HG02852 (cell line): ENCODE measurements around the gene CREB3L4.
"Not testable (repeated sequence)": the region's sequence is repeated elsewhere in the genome, so short reads cannot be mapped to it uniquely, and the experiment has no call there.

Experiments
- ATAC-seq: cut with Tn5 transposase; IDR thresholded peaks from one replicate; pipeline ENCODE4 v1.9.1; 2021; ENCODE audit warnings: mild to moderate bottlenecking, moderate library complexity; ENCODE audit not compliant: unreplicated experiment

The CREB3L4 gene

GRCh38 chr1:153958111-153958960 lies 9.4 kb upstream of the CREB3L4 start, which contains the start of gene CRTC2:
CRTC2 (minus strand) TSS chr1:153958612; CDS start chr1:153958497, 115 bp downstream.
- peak; percentile 76 for ATAC-seq

- ATAC-seq = no peak
These were observed 8.8 kb upstream of the CREB3L4 start for GRCh38 chr1:153958961-153959260.

- ATAC-seq = no peak
These were observed 8.2 kb upstream of the CREB3L4 start for GRCh38 chr1:153959454-153959853.

GRCh38 chr1:153960206-153960605 lies 7.5 kb upstream of the CREB3L4 start:
- no peak for ATAC-seq

GRCh38 chr1:153961421-153961820 lies 6.3 kb upstream of the CREB3L4 start:
- no peak for ATAC-seq

- no peak for ATAC-seq
These were observed 5.3 kb upstream of the CREB3L4 start for GRCh38 chr1:153962088-153963029.

GRCh38 chr1:153963030-153963849 lies 4.5 kb upstream of the CREB3L4 start, which contains the start of gene SLC39A1:
SLC39A1 (minus strand) TSS chr1:153963537; CDS start chr1:153962715, 822 bp downstream.
- ATAC-seq = peak; percentile 51

- peak; percentile 5 for ATAC-seq
These were observed 3.8 kb upstream of the CREB3L4 start for GRCh38 chr1:153963850-153964331.

- ATAC-seq = no peak
These were observed 280 bp downstream of the CREB3L4 start for GRCh38 chr1:153968000-153968363.

GRCh38 chr1:153968408-153968807 lies 706 bp downstream of the CREB3L4 start:
- ATAC-seq = no peak

GRCh38 chr1:153968972-153969371 lies 1.3 kb downstream of the CREB3L4 start:
- ATAC-seq = no peak

GRCh38 chr1:153970346-153970745 lies 2.6 kb downstream of the CREB3L4 start:
- no peak for ATAC-seq

GRCh38 chr1:153973071-153973470 lies 5.4 kb downstream of the CREB3L4 start:
- no peak for ATAC-seq

GRCh38 chr1:153973525-153973924 lies 5.8 kb downstream of the CREB3L4 start:
- ATAC-seq = no peak

- ATAC-seq = peak; percentile 23
These were observed 9.1 kb downstream of the CREB3L4 start for GRCh38 chr1:153976819-153977249.

GRCh38 chr1:153977250-153978240 lies 9.8 kb downstream of the CREB3L4 start, which contains the start of gene JTB:
JTB (minus strand) TSS chr1:153977674; CDS start chr1:153977252, 422 bp downstream.
- ATAC-seq = peak; percentile 83

GRCh38 chr1:153978274-153978909 lies 10.7 kb downstream of the CREB3L4 start:
- ATAC-seq = no peak

- ATAC-seq = not testable (repeated sequence)
These were observed 11.4 kb downstream of the CREB3L4 start for GRCh38 chr1:153979091-153979490.

GRCh38 chr1:153981735-153982134 lies 14.0 kb downstream of the CREB3L4 start:
- ATAC-seq = not testable (repeated sequence)
